NCI-H345 (cell line): Measurements from ENCODE around the gene PTPRK.

Experiments
- DNase-seq: peaks from one replicate; lab custom pipeline; 2025; lab: John Stamatoyannopoulos, UW

Gene PTPRK

GRCh38 chr6:128246472-128247260 is 273.7 kb downstream of the PTPRK start:
- DNase-seq, result no peak

GRCh38 chr6:128244751-128245405 is 275.5 kb downstream of the PTPRK start:
- no peak for DNase-seq

DNA sequence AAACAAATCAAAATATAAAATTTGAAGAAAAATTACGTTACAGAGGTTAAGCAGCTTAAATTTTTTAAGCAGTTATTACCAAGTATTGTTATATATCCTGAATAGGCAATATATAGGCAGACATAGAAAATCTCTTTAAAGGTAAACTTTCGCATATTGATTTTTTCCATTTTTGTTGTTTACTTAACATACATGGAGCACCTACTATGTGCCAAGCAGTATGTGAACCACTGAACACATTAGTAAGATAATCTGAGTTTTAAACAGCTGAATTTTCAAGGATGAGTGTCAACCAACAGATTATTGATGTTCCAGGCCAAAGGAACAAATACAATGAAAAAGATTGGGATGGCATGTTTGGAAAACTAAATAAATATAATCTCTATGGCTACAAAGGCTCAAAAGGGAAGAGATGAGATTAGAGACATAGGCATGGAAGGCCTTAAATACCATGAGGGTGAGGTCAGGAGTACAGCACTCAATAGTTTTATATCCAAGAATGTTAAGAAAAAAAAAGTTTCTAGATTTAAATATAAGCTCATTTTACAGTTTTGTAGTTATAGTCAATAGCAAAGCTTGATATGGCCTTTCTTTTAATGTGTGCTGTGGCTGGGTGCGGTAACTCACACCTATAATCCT is 277.5 kb downstream of the PTPRK start:
- no peak for DNase-seq

- DNase-seq, result no peak
Observed at GRCh38 chr6:128241216-128241615, 279.2 kb downstream of the PTPRK start.

GRCh38 chr6:128240024-128240428 is 280.4 kb downstream of the PTPRK start:
- DNase-seq, result no peak

GRCh38 chr6:128239146-128239545 is 281.3 kb downstream of the PTPRK start:
- DNase-seq, result no peak

- no peak for DNase-seq
Observed at GRCh38 chr6:128238225-128238624, 282.2 kb downstream of the PTPRK start.

DNA sequence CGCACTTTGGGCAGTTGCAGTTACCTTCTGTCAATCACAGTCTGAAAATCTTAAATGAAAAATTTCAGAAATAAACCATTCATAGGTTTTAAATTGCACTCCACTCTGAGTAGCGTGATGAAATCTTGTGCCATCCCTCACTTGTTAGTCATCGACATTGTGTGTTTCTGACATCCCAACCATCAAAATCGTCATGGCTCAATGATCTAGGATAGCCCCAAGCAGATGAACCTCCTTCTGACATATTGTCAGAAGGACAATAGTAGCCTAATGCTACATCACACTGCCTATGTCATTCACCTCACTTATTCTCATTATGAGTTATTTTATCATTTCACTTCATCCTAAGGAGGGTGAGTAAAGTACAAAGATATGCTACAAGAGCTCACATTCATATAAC is 284.8 kb downstream of the PTPRK start:
- no peak for DNase-seq

DNA sequence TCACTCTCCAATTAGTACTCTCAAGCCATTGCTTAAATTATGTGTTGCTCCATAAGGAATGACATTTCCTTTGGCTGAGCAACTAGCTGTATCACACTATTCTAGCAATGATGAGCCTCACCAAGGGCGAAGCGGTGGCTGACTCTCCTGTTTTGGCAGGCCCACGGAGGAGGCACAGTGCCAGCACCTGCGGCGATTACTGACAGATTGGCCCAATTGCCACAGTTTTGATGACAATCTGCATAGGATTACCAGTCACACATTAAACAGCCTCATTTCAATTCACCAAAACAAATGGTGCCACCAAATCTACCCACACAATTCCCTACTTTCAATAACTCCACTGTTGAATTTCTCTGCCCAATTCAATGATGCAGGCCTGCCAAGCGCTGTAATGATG is 286.9 kb downstream of the PTPRK start:
- no peak for DNase-seq

DNA sequence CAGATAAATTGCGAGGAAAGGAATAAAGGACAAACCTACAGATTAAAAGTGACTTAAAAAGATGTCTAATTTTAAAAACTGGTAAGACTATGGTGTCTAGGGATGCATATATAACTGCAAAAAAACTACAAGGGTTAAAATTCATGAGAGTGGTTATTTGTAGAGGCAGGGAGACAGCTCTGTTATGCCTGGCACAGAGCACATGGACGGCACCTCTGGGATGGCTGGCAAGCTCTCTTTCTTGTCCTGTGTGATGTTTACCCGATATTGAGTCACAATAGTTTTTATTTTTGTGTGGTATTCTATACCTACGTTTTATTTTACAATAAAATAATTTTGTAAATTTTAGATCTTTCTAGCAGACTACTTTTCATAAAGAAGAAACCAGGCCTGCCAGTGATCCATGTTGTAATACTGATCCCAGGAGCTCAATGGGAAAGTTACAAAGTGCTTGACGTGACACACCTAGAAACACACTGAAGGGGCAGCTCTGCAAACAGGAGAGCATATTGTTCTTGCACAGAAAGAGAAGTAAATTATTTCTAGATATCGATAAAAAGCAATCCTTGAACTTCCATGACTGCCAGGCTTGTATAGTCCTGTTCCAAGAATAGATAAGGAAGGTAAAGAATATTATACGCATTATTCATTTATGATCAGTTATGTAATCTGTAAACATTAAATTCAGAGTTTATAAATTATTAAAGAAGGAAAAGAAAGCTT is 290.0 kb downstream of the PTPRK start:
- DNase-seq, result no peak

- no peak for DNase-seq
Observed at GRCh38 chr6:128225612-128226011, 294.8 kb downstream of the PTPRK start.

- no peak for DNase-seq
Observed at GRCh38 chr6:128216917-128217316, 303.5 kb downstream of the PTPRK start.

- no peak for DNase-seq
Observed at GRCh38 chr6:128209771-128210170, 310.6 kb downstream of the PTPRK start.

DNA sequence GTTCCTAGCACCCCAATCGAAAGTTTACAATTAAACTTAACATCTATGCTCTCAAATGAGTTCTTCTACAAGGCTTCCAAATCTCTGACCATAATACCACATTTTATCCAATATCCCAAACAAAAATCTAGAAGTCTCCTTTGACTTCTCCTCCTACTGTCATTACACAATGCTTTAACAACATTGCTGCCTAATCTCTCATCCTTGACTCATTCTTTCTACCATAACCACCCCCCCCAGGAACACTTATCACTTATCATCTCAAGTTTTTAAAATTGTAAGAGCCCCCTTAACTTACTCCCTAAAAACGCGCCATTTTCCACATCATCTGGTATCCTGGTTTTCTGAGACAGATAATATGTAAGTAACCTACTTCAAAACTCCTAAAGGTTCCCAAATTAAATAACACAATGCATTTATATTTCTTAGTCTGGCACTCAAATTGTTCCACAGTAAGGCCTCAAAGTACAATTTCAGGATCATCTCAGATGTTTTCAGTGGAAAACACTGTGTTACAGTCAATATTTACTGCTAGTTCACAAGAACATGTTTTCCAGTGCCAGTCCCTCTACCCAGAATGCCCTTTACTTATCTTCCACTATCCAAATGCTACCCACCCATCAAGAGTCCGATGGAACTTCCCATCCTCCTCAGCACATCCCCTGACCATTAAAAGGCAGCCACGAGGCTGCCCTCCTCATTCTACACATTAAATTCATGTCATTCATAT is 311.4 kb downstream of the PTPRK start:
- DNase-seq, result no peak

DNA sequence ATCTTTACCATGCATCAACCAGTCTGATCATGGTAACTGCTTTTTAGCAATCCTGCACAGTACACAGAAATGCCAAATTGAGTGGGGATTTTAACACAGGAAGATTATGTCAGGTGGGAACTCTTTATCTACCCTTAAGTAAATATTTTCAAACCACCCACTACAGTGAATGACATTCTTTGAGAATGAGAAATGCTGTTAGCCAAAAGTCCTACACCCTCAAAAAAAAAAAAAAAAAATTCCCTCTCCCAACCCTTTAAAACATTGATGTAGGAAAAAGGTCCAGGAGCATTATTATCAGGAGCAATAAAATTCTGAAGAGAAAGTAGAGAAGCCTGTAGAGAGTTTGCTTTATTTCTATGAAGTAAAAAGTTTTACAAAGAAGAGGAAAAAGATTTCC is 312.3 kb downstream of the PTPRK start:
- DNase-seq, result no peak

GRCh38 chr6:128206610-128207426 is 313.6 kb downstream of the PTPRK start:
- DNase-seq, result no peak

DNA sequence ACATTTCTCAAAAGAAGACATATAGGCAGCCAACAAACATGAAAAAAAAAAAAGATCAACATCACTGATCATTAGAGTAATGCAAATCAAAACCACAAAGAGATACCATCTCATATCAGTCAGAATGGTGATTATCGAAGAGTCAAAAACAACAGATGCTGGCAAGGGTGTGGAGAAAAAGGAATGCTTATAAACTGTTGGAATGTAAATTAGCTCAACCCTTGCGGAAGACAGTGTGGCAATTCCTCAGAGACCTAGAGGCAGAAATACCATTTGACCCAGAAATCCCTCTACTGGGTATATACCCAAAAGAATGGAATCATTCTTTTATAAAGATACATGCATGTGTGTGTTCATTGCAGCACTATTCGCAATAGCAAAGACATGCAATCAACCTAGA is 315.8 kb downstream of the PTPRK start:
- DNase-seq, result no peak

DNA sequence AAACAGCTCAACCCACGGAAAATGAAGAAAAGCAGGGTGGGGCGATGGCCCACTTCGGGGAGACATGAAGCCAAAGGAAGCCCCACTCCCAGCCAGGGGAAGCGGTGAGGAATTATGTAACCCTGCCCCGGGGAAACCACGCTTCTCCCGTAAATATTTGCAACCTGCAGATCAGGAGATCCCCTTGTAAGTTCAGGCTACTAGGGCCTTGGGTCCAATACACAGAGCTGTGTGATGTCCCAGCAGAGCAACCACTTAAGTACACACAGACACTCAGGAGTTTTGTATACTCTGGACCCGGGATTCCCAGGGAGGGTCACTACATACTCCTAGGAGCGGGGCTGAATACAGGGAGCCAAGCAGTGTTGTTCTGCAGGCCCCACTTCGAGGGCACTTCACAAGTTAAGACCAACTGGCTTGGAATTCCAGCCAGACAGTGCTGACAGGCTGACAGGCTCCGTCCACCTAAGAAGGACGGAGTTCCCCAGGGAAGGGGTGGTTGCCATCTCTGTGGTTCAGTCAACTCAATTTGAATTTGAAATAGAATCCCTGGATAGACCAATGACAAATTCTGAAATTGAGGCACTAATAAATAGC is 318.1 kb downstream of the PTPRK start:
- no peak for DNase-seq

DNA sequence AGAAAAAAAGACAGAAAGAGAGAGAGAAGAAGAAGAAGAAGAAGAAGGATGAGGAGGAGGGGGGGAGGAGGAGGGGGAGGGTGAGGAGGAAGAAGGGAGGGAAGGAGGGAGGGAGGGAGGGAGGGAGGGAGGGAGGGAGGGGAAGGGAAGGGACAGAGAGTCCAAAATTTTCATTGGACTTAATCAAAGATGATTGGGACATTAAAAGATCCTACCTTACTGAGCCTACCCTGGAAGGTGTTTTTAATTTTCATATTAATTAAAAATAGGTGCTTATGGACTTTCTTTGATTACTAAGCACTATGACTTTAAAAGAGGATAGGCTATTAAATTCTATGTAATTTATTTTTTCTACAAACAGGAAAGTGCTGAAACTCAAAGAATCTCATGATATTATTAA is 319.6 kb downstream of the PTPRK start:
- DNase-seq, result no peak

DNA sequence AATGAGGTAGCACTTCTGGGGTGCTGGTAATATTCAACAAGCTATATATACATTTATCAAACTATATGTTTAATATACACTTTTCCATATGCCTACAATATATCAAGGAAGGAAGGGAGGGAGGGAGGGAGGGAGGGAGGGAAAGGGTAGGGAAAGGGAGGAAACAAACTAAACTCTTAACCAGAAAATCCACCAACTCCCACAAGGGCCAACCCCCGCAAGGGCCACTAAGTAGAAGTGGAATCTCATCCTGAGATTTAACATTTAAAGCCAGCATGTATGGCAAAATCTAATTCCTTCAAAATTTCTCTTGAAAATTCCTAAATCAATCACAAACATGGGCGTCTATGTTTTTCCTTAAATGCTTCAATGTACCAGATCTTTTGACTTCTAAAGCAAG is 320.9 kb downstream of the PTPRK start:
- DNase-seq, result no peak

GRCh38 chr6:128192972-128193371 is 327.4 kb downstream of the PTPRK start:
- no peak for DNase-seq
